Suprapubic skin (tissue), 4 donors: Measurements from ENCODE around the gene PLCL1. TPM values are rescaled to one million over a fixed set of nuclear protein-coding genes. Genes with fewer than 3 reads are reported as not detected.

Experiments
- DNase-seq, 2 donors: peaks; one replicate each; pipeline ENCODE4 v3.0.0-alpha.2; 2019; ENCODE audit warnings: low spot score in 2 of 2
- H3K27ac ChIP-seq: fragments of 200-600 bp; sonication (generic); one replicate; pipeline ENCODE4 v1.5.1; 2019
- H3K27me3 ChIP-seq: fragments of 200-600 bp; sonication (generic); one replicate; pipeline ENCODE4 v1.5.1; 2019
- H3K36me3 ChIP-seq: fragments of 200-600 bp; sonication (generic); one replicate; pipeline ENCODE4 v1.5.1; 2019
- H3K4me1 ChIP-seq: fragments of 200-600 bp; sonication (generic); one replicate; pipeline ENCODE4 v1.5.1; 2019
- H3K4me3 ChIP-seq: fragments of 200-600 bp; sonication (generic); one replicate; pipeline ENCODE4 v1.5.1; 2019; ENCODE audit warnings: mild to moderate bottlenecking
- H3K9me3 ChIP-seq: fragments of 200-600 bp; sonication (generic); one replicate; pipeline ENCODE4 v1.5.1; 2019
- CTCF ChIP-seq, 2 donors: fragments of 200-600 bp in 1 of 2; fragments of 450-650 bp in 1 of 2; sonication (generic) in 1 of 2; IDR thresholded peaks; one replicate each; pipeline ENCODE4 v1.5.1; 2016 to 2019; ENCODE audit warnings: antibody characterized with exemption in 2 of 2, mild to moderate bottlenecking in 1 of 2, moderate library complexity in 1 of 2
- EP300 ChIP-seq: sonication (generic); formaldehyde crosslinking; IDR thresholded peaks from one replicate; pipeline ENCODE4 v1.6.1; 2017; ENCODE audit warnings: antibody characterized with exemption
- POLR2A ChIP-seq, 2 donors: fragments of 450-650 bp; IDR thresholded peaks; one replicate each; pipeline ENCODE4 v1.6.1; 2017; ENCODE audit warnings: antibody characterized with exemption in 2 of 2, mild to moderate bottlenecking in 2 of 2, moderate library complexity in 2 of 2
- POLR2AphosphoS5 ChIP-seq, 3 donors: sonication (generic); formaldehyde crosslinking; IDR thresholded peaks; one replicate each; pipeline ENCODE4 v1.6.1; 2017; ENCODE audit warnings: antibody characterized with exemption in 3 of 3
- WGBS: methylation state at CpG from one replicate; pipeline ENCODE4 v1.1.5; 2018; 5-methylcytosine and 5-hydroxymethylcytosine counted together
- total RNA-seq, 4 donors: library from RNA; depleted of rRNA; stranded (reverse); fragments of >200 nt; gene quantifications; one replicate each; pipeline ENCODE4 v1.1.0, GENCODE V29; 2016

PLCL1 gene
- total RNA-seq, 4 donors from 2014 or later: 2.4 to 2.6 (median 2.5) TPM

- Histone ChIP-seq H3K27me3 (no peaks in the 10 kb centered on the region), H3K4me3 (no peak overlapping the region), H3K36me3 (no peaks in the 10 kb centered on the region), H3K9me3 (peaks cover 4% of the 10 kb centered on the region), H3K27ac (no peak overlapping the region), H3K4me1 (no peaks in the 10 kb centered on the region)
- TF ChIP-seq POLR2AphosphoS5 (IDR thresholded peaks at IDR 0.05) (no peak), CTCF (IDR thresholded peaks at IDR 0.05) (no peak), EP300 (no peak), POLR2A (IDR thresholded peaks at IDR 0.05) (no peak)
- DNase-seq: no peak
These were observed 356.8 kb downstream of the PLCL1 start for GRCh38 chr2:198161151-198161550.

GRCh38 chr2:198162276-198162675 lies 357.9 kb downstream of the PLCL1 start:
- no peak overlapping the region for H3K27ac ChIP-seq
- no peaks in the 10 kb centered on the region for H3K27me3 ChIP-seq
- no peaks in the 10 kb centered on the region for H3K4me1 ChIP-seq
- H3K4me3 ChIP-seq: no peak overlapping the region
- peaks cover 4% of the 10 kb centered on the region for H3K9me3 ChIP-seq
- no peak for TF ChIP-seq EP300
- no peak for TF ChIP-seq CTCF (IDR thresholded peaks at IDR 0.05)
- no peak for TF ChIP-seq POLR2AphosphoS5 (IDR thresholded peaks at IDR 0.05)
- TF ChIP-seq POLR2A (IDR thresholded peaks at IDR 0.05): no peak
- H3K36me3 ChIP-seq: no peaks in the 10 kb centered on the region
- no peak for DNase-seq

GRCh38 chr2:198164843-198165242 lies 360.4 kb downstream of the PLCL1 start:
- H3K4me1 ChIP-seq: no peaks in the 10 kb centered on the region
- H3K36me3 ChIP-seq: no peaks in the 10 kb centered on the region
- H3K4me3 ChIP-seq: no peak overlapping the region
- no peaks in the 10 kb centered on the region for H3K9me3 ChIP-seq
- H3K27me3 ChIP-seq: no peaks in the 10 kb centered on the region
- no peak for TF ChIP-seq CTCF (IDR thresholded peaks at IDR 0.05)
- TF ChIP-seq POLR2AphosphoS5 (IDR thresholded peaks at IDR 0.05): no peak
- TF ChIP-seq POLR2A (IDR thresholded peaks at IDR 0.05): no peak
- TF ChIP-seq EP300: no peak
- no peak overlapping the region for H3K27ac ChIP-seq
- no peak for DNase-seq
- WGBS: 87% methylated on average over 6 of the region's 6 CpGs

- H3K36me3 ChIP-seq: no peaks in the 10 kb centered on the region
- H3K27me3 ChIP-seq: no peaks in the 10 kb centered on the region
- no peak overlapping the region for H3K4me3 ChIP-seq
- DNase-seq: no peak
- H3K27ac ChIP-seq: no peak overlapping the region
- 93% methylated on average over 4 of the region's 4 CpGs for WGBS
- no peaks in the 10 kb centered on the region for H3K4me1 ChIP-seq
- H3K9me3 ChIP-seq: no peaks in the 10 kb centered on the region
- TF ChIP-seq CTCF (IDR thresholded peaks at IDR 0.05) (no peak), POLR2AphosphoS5 (IDR thresholded peaks at IDR 0.05) (no peak), EP300 (no peak), POLR2A (IDR thresholded peaks at IDR 0.05) (no peak)
These were observed 360.9 kb downstream of the PLCL1 start for GRCh38 chr2:198165289-198165688.

- no peak for TF ChIP-seq EP300
- no peak for TF ChIP-seq POLR2AphosphoS5 (IDR thresholded peaks at IDR 0.05)
- TF ChIP-seq POLR2A (IDR thresholded peaks at IDR 0.05): no peak
- no peak for TF ChIP-seq CTCF (IDR thresholded peaks at IDR 0.05)
- no peak for DNase-seq
- H3K9me3 ChIP-seq: no peaks in the 10 kb centered on the region
- no peaks in the 10 kb centered on the region for H3K36me3 ChIP-seq
- H3K27ac ChIP-seq: no peak overlapping the region
- 85% methylated on average over 2 of the region's 2 CpGs for WGBS
- H3K4me3 ChIP-seq: no peak overlapping the region
- no peaks in the 10 kb centered on the region for H3K27me3 ChIP-seq
- no peaks in the 10 kb centered on the region for H3K4me1 ChIP-seq
These were observed 363.0 kb downstream of the PLCL1 start for GRCh38 chr2:198167346-198167745.
